Endothelial cell of umbilical vein (primary cell): ENCODE data around the gene PRKAR1A. TPM values are rescaled to one million over a fixed set of nuclear protein-coding genes. Genes with fewer than 3 reads are reported as not detected.

Source experiments
- BruUV-seq: library from RNA; stranded (reverse); fragments of 400-500 nt; replicated peaks from 2 replicates; lab custom pipeline; 2021; lab: Mats Ljungman, UMichigan
- CTCF ChIA-PET: fragments of 300-600, 350-600 bp; sonication (Branson Sonifier 250); formaldehyde crosslinking; loops from one replicate; lab custom pipeline; 2021; ENCODE audit warnings: antibody characterized with exemption, inconsistent platforms; lab: Charles Lee
- POLR2A ChIA-PET: fragments of 300-600, 350-600 bp; sonication (Branson Sonifier 250); formaldehyde crosslinking; loops from one replicate; lab custom pipeline; 2021; ENCODE audit warnings: antibody characterized with exemption, inconsistent platforms; lab: Charles Lee
- DNase-seq: peaks from one replicate; pipeline ENCODE4 v3.0.0-alpha.2; 2011; ENCODE audit warnings: low read depth, low spot score
- FAIRE-seq: peaks from 2 replicates; lab custom pipeline; 2011; peaks lifted over from hg19 to GRCh38; lab: Jason Lieb, UNC
- H2AFZ ChIP-seq: 2 replicates; pipeline ENCODE4 v1.6.0; 2012; ENCODE audit warnings: low read depth, low read length, control low read depth, inconsistent platforms
- H3K27ac ChIP-seq: 2 replicates; pipeline ENCODE4 v1.5.1; 2011; ENCODE audit warnings: low read depth, mild to moderate bottlenecking, control low read depth, low read length, moderate library complexity; ENCODE audit not compliant: insufficient read depth
- H3K27me3 ChIP-seq, 2 experiments: 2 replicates each; pipeline versions ENCODE4 v1.6.0 to v1.6.1; 2011; ENCODE audit warnings: low read length in 2 of 2, mixed read lengths in 1 of 2; ENCODE audit not compliant: control insufficient read depth in 2 of 2, insufficient read depth in 2 of 2
- H3K36me3 ChIP-seq, 2 experiments: 2 replicates in 1 of 2; 3 replicates in 1 of 2; pipeline ENCODE4 v1.5.1; 2011; ENCODE audit warnings: low read length in 2 of 2, mild to moderate bottlenecking in 1 of 2, moderate library complexity in 1 of 2; ENCODE audit not compliant: control insufficient read depth in 2 of 2, insufficient read depth in 2 of 2; ENCODE audit errors: extremely low read depth in 1 of 2
- H3K4me1 ChIP-seq: 3 replicates; pipeline ENCODE4 v1.5.1; 2011; ENCODE audit warnings: mild to moderate bottlenecking, low read length; ENCODE audit not compliant: control insufficient read depth, insufficient read depth; ENCODE audit errors: extremely low read depth
- H3K4me2 ChIP-seq: 2 replicates; pipeline ENCODE4 v1.6.1; 2011; ENCODE audit warnings: low read length, control low read depth, mixed read lengths; ENCODE audit not compliant: insufficient read depth
- H3K4me3 ChIP-seq, 3 experiments: fragments of 200-600 bp in 1 of 3; sonication (generic), shearing (Covaris generic) in 1 of 3; replicated peaks in 1 of 3; 2 replicates each; pipeline ENCODE4 v1.5.1; 2011 to 2016; ENCODE audit warnings: control low read depth in 3 of 3, low read length in 3 of 3, mild to moderate bottlenecking in 2 of 3, inconsistent platforms in 1 of 3, low read depth in 1 of 3, moderate library complexity in 1 of 3; ENCODE audit not compliant: insufficient read depth in 1 of 3
- H3K79me2 ChIP-seq: 2 replicates; pipeline ENCODE4 v1.6.0; 2012; ENCODE audit warnings: low read length, inconsistent platforms; ENCODE audit not compliant: control insufficient read depth, insufficient read depth
- H3K9ac ChIP-seq: replicated peaks from 2 replicates; pipeline ENCODE3; 2011; ENCODE audit warnings: low read length, control low read depth; ENCODE audit not compliant: insufficient read depth; ENCODE audit errors: extremely low read depth
- H3K9me1 ChIP-seq: replicated peaks from 3 replicates; pipeline ENCODE4 v1.6.0; 2011; ENCODE audit warnings: mild to moderate bottlenecking, low read length; ENCODE audit not compliant: control insufficient read depth, insufficient read depth; ENCODE audit errors: extremely low read depth
- H3K9me3 ChIP-seq: replicated peaks from 2 replicates; pipeline ENCODE4 v1.5.1; 2012; ENCODE audit warnings: low read length, inconsistent platforms; ENCODE audit not compliant: control insufficient read depth, insufficient read depth
- H4K20me1 ChIP-seq: replicated peaks from 2 replicates; pipeline ENCODE3; 2011; ENCODE audit warnings: mild to moderate bottlenecking, low read length; ENCODE audit not compliant: control insufficient read depth, insufficient read depth; ENCODE audit errors: extremely low read depth
- EZH2 ChIP-seq: IDR thresholded peaks from 2 replicates; pipeline ENCODE4 v1.6.1; 2012; ENCODE audit warnings: borderline replicate concordance, low read depth, mild to moderate bottlenecking, moderate library complexity, low read length, inconsistent platforms; ENCODE audit not compliant: severe bottlenecking
- FOS ChIP-seq: IDR thresholded peaks from 2 replicates; pipeline ENCODE4 v1.6.1; 2011; ENCODE audit warnings: mild to moderate bottlenecking, low read length, moderate library complexity, borderline replicate concordance; ENCODE audit not compliant: insufficient read depth
- GATA2 ChIP-seq: IDR thresholded peaks from 2 replicates; pipeline ENCODE4 v1.7.0; 2011; ENCODE audit warnings: low read depth, mild to moderate bottlenecking, moderate library complexity, mixed read lengths, low read length; ENCODE audit not compliant: insufficient read length, insufficient read depth
- JUN ChIP-seq: IDR thresholded peaks from 2 replicates; pipeline ENCODE4 v1.6.1; 2011; ENCODE audit warnings: borderline replicate concordance, low read depth; ENCODE audit not compliant: insufficient read length, insufficient read depth
- MAX ChIP-seq: IDR thresholded peaks from 2 replicates; pipeline ENCODE4 v1.6.1; 2011; ENCODE audit not compliant: insufficient read depth, insufficient read length
- MYC ChIP-seq: IDR thresholded peaks from one replicate; pipeline ENCODE4 v1.6.1; 2011; ENCODE audit warnings: mild to moderate bottlenecking, low read depth, low read length
- POLR2A ChIP-seq: IDR thresholded peaks from 2 replicates; pipeline ENCODE4 v1.6.1; 2012; ENCODE audit warnings: low read depth, mild to moderate bottlenecking, control low read depth, low read length
- POLR2AphosphoS5 ChIP-seq: IDR thresholded peaks from 2 replicates; pipeline ENCODE4 v1.6.1; 2012; ENCODE audit warnings: low read depth, mild to moderate bottlenecking, control low read depth, low read length, moderate library complexity; ENCODE audit not compliant: insufficient read depth
- dilution Hi-C: fragments of 300-500 bp; cut with MboI; formaldehyde crosslinking; loops from one replicate; pipeline ENCODE4 v1.15.0; 2019; ENCODE audit warnings: low sequenced_read_pairs; ENCODE audit not compliant: extremely low pct_ligation_motif_present
- intact Hi-C: fragments of 100-400 bp; cut with micrococcal nuclease; formaldehyde crosslinking; loops from one replicate; pipeline ENCODE4 v1.10.0; 2022
- polyA plus RNA-seq, 4 experiments: library from polyadenylated mRNA; depleted of rRNA in 3 of 4; stranded (reverse) in 3 of 4; unstranded in 1 of 4; fragments of >200 nt; gene quantifications; 2 replicates each; pipeline versions ENCODE4 v1.2.1 to v1.2.3, GENCODE V29; 2011 to 2012; ENCODE audit warnings: missing spikeins in 1 of 4
- total RNA-seq: library from RNA; stranded (reverse); gene quantifications from 2 replicates; pipeline ENCODE4 v1.2.3, GENCODE V29; 2021
- TF ChIP-seq, protein P1 (sequence below), 2 donors: IDR thresholded peaks; 1 replicate in 1 of 2; 2 replicates in 1 of 2; pipeline ENCODE4 v1.5.1; 2011; ENCODE audit warnings: low read length in 2 of 2, mild to moderate bottlenecking in 2 of 2, moderate library complexity in 2 of 2, control low read depth in 1 of 2, inconsistent platforms in 1 of 2, low read depth in 1 of 2; ENCODE audit not compliant: insufficient read depth in 1 of 2; ENCODE audit errors: extremely low read depth in 1 of 2

PRKAR1A gene
- total and polyA plus RNA-seq, 2 donors (not counting 3 experiments of a cell fraction or from before 2014, with no cell fraction given) = 92.0 to 257 TPM

DNA sequence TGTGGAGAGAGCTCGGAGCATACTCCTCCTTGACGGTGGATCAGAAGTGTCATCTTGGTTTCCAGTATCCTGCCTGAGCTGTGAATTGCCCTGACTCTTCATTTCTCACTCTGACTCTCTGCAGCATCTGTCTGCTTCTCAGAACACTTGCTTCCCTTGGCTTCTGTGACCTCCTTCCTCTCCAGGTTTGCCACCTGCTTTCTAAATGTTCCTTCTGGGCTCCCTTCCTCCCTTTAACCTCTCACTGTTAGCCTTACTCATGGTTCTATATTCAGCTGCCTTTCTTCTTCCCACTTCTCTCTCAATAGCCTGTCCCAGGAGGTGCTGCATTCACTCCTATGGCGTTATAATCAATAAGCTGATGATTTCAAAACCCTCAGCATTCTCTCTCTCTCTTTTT is 11.2 kb upstream of the PRKAR1A start:
- no peaks in the 10 kb centered on the region for H4K20me1 ChIP-seq
- no peak overlapping the region for H3K4me2 ChIP-seq
- ChIA-PET POLR2A (no interaction called here), CTCF (no interaction called here)
- no peak overlapping the region for H3K4me3 ChIP-seq
- dilution Hi-C loops = no loop called here
- no peak for FAIRE-seq
- no peaks in the 10 kb centered on the region for H3K9me3 ChIP-seq
- no peaks in the 10 kb centered on the region for H3K9me1 ChIP-seq
- no peaks in the 10 kb centered on the region for H3K4me1 ChIP-seq
- H3K9ac ChIP-seq = no peak overlapping the region
- H3K27ac ChIP-seq = no peak overlapping the region
- peaks cover 3 to 14% of the 10 kb centered on the region in 2 experiments for H3K27me3 ChIP-seq
- no peak for DNase-seq
- TF ChIP-seq POLR2AphosphoS5 = no peak
- TF ChIP-seq, protein P1, sequence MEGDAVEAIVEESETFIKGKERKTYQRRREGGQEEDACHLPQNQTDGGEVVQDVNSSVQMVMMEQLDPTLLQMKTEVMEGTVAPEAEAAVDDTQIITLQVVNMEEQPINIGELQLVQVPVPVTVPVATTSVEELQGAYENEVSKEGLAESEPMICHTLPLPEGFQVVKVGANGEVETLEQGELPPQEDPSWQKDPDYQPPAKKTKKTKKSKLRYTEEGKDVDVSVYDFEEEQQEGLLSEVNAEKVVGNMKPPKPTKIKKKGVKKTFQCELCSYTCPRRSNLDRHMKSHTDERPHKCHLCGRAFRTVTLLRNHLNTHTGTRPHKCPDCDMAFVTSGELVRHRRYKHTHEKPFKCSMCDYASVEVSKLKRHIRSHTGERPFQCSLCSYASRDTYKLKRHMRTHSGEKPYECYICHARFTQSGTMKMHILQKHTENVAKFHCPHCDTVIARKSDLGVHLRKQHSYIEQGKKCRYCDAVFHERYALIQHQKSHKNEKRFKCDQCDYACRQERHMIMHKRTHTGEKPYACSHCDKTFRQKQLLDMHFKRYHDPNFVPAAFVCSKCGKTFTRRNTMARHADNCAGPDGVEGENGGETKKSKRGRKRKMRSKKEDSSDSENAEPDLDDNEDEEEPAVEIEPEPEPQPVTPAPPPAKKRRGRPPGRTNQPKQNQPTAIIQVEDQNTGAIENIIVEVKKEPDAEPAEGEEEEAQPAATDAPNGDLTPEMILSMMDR (IDR thresholded peaks at IDR 0.05; ENCODE audit: extremely low read depth in 1 of 2, insufficient read depth in 1 of 2, low read depth in 1 of 2, low read length in 2 of 2) = no peak
- TF ChIP-seq EZH2 = no peak
- no peak for TF ChIP-seq MYC
- no peak for TF ChIP-seq FOS
- no peak for TF ChIP-seq MAX
- no peak for TF ChIP-seq GATA2
- no peak for TF ChIP-seq JUN
- no peak for TF ChIP-seq POLR2A
- no peaks in the 10 kb centered on the region for H3K79me2 ChIP-seq
- intact Hi-C loops = no loop called here
- H2AFZ ChIP-seq = no peak overlapping the region
- H3K36me3 ChIP-seq = no peaks in the 10 kb centered on the region
- no TSS peak for BruUV-seq
